Left ventricle myocardium inferior (tissue), 1 donor: ENCODE data around the gene PRKD1. TPM values are rescaled to one million over a fixed set of nuclear protein-coding genes. Genes with fewer than 3 reads are reported as not detected.

Experiments
- DNase-seq: peaks from one replicate; pipeline ENCODE4 v3.0.0-alpha.2; 2020
- H3K27ac ChIP-seq: fragments of 200-600 bp; replicated peaks from 2 replicates; pipeline ENCODE4 v1.8.0; 2021
- H3K27me3 ChIP-seq: fragments of 200-600 bp; 2 replicates; pipeline ENCODE4 v1.8.0; 2021; ENCODE audit warnings: low read depth
- H3K36me3 ChIP-seq: fragments of 200-600 bp; 2 replicates; pipeline ENCODE4 v1.8.0; 2021
- H3K4me1 ChIP-seq: fragments of 200-600 bp; 2 replicates; pipeline ENCODE4 v1.8.0; 2021
- H3K4me3 ChIP-seq: fragments of 200-600 bp; 2 replicates; pipeline ENCODE4 v1.8.0; 2021; ENCODE audit warnings: mild to moderate bottlenecking, moderate library complexity
- H3K9me3 ChIP-seq: fragments of 200-600 bp; replicated peaks from 2 replicates; pipeline ENCODE4 v1.8.0; 2021
- intact Hi-C: fragments of 100-400 bp; cut with micrococcal nuclease; formaldehyde crosslinking; loops from one replicate; pipeline ENCODE4 v1.11.0; 2022
- total RNA-seq: library from RNA; stranded (reverse); fragmentation: NEBNext Ultra II Directional; extraction: Animal tissue kit (Norgen Biotek cat#: 25700); gene quantifications from one replicate; pipeline ENCODE4 v1.2.1, GENCODE V29; 2021
- TF ChIP-seq, protein P1 (sequence below): fragments of 200-600 bp; IDR thresholded peaks from 2 replicates; pipeline ENCODE4 v1.8.0; 2021; ENCODE audit warnings: antibody characterized with exemption, mild to moderate bottlenecking, borderline replicate concordance
- donor health status: DM: no; HTN: yes; CAD: no; lungs with severe emphysema.

Gene PRKD1
- total RNA-seq, 1 donor from 2014 or later, result 3.1 TPM

DNA sequence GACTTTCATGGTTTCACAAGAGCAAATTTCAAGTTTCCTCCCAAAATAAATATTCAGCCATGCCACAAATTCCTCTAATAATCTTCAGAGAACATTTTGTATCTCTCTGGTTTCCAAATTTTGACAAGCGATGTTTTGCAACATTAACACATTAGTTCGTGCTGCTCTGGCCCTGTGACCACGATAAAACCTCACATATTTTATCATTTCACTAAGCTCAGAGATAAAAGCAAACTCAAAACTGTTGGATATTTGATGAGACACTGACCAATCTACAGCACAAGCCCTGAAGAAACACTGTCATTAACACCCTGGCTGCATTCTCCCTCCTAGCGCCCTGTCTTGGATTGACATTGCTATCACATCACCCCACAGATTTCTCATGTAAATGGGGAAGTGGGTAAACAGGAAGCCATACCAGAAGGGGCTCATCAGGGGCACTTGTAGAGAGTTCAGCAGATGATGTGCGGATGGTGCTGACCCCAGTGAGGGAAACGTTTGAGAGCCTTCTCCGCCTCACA, 264.3 kb downstream of the PRKD1 start:
- Histone ChIP-seq H3K27me3 (no peaks in the 10 kb centered on the region), H3K4me1 (no peaks in the 10 kb centered on the region), H3K36me3 (peaks cover 8% of the 10 kb centered on the region), H3K4me3 (no peak overlapping the region), H3K27ac (no peak overlapping the region), H3K9me3 (no peaks in the 10 kb centered on the region)
- intact Hi-C loops, result no loop called here
- no peak for DNase-seq
- TF ChIP-seq, protein P1, sequence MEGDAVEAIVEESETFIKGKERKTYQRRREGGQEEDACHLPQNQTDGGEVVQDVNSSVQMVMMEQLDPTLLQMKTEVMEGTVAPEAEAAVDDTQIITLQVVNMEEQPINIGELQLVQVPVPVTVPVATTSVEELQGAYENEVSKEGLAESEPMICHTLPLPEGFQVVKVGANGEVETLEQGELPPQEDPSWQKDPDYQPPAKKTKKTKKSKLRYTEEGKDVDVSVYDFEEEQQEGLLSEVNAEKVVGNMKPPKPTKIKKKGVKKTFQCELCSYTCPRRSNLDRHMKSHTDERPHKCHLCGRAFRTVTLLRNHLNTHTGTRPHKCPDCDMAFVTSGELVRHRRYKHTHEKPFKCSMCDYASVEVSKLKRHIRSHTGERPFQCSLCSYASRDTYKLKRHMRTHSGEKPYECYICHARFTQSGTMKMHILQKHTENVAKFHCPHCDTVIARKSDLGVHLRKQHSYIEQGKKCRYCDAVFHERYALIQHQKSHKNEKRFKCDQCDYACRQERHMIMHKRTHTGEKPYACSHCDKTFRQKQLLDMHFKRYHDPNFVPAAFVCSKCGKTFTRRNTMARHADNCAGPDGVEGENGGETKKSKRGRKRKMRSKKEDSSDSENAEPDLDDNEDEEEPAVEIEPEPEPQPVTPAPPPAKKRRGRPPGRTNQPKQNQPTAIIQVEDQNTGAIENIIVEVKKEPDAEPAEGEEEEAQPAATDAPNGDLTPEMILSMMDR, result no peak

DNA sequence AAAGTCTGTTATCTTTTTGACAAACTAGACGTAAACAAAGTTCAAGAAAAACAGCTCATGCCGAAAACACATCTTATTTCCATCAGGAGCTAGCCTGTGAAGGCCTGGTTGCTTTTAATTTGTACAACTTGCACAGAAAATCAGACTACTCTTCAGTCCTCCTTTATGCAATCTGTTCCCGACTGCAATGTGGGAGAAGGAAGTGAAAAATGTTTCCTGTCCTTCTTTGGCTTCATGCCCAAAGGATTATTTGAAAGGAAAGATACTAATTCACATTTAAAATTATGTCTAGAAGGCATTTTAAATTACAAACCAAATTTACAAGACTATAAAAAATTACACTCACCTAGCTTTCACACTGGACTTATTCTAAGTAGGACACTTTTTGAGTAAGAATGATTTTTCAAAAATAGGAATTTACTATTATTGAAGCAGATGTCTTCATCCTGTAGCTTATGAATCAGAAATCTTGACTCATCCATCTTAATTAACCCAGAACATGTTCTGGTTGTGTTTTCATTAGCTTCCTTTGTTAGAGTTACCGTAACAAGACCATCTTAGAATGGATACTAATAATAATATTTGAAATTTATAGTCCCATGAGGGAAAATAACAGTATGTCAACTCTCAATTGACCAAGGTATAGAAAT, 272.6 kb downstream of the PRKD1 start:
- H3K27me3 ChIP-seq, result no peaks in the 10 kb centered on the region
- intact Hi-C loops, result no loop called here
- H3K36me3 ChIP-seq, result peaks cover 1% of the 10 kb centered on the region
- H3K27ac ChIP-seq, result peak overlapping the region; percentile 17
- no peaks in the 10 kb centered on the region for H3K9me3 ChIP-seq
- no peak for DNase-seq
- H3K4me1 ChIP-seq, result peaks cover 11% of the 10 kb centered on the region
- TF ChIP-seq, protein P1, result no peak
- no peak overlapping the region for H3K4me3 ChIP-seq

DNA sequence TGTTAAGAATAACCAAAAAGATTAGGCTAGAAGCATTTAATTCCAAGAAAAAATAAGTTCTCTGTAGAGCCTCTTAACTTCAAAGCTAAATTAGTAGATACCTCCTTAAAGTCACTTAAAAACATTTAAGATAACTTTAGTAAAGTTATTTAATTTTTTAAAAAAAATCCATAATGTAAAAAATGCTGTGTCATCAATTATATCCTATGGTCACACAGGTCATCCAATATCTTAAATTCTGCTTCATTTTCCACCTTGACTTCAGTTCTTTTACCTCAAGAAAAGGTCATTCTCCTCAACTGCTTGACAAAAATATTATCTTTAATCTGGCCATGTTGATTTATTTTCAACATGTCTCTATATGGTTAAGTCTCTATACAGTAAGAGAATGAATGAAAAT, 274.3 kb downstream of the PRKD1 start:
- TF ChIP-seq, protein P1, result no peak
- Histone ChIP-seq H3K4me3 (no peak overlapping the region), H3K27me3 (no peaks in the 10 kb centered on the region), H3K36me3 (peaks cover 12% of the 10 kb centered on the region), H3K9me3 (peaks cover 16% of the 10 kb centered on the region), H3K4me1 (peaks cover 11% of the 10 kb centered on the region), H3K27ac (no peak overlapping the region)
- intact Hi-C loops, result no loop called here
- DNase-seq, result no peak

DNA sequence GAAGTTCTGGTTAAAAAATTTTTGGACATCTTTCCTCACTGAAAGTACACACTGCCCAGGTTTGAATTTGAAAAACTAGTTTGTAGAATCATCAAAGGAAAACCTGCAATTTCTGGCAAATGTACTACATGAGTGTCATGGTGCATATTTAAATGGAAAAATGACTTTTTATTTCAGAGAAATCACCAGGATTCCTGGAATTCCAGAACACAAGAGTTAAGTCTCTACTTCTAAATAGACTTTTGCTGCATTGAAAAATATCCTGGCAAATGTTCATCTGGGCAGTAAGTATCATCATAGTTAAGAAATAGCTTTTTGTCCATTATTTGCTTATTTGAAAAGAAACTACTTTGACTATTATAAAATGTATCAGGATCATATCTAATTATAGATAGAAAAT, 275.1 kb downstream of the PRKD1 start:
- DNase-seq, result no peak
- Histone ChIP-seq H3K4me3 (no peak overlapping the region), H3K27me3 (no peaks in the 10 kb centered on the region), H3K27ac (no peak overlapping the region), H3K36me3 (peaks cover 17% of the 10 kb centered on the region), H3K4me1 (peaks cover 11% of the 10 kb centered on the region), H3K9me3 (peaks cover 23% of the 10 kb centered on the region)
- TF ChIP-seq, protein P1, result no peak
- intact Hi-C loops, result no loop called here

DNA sequence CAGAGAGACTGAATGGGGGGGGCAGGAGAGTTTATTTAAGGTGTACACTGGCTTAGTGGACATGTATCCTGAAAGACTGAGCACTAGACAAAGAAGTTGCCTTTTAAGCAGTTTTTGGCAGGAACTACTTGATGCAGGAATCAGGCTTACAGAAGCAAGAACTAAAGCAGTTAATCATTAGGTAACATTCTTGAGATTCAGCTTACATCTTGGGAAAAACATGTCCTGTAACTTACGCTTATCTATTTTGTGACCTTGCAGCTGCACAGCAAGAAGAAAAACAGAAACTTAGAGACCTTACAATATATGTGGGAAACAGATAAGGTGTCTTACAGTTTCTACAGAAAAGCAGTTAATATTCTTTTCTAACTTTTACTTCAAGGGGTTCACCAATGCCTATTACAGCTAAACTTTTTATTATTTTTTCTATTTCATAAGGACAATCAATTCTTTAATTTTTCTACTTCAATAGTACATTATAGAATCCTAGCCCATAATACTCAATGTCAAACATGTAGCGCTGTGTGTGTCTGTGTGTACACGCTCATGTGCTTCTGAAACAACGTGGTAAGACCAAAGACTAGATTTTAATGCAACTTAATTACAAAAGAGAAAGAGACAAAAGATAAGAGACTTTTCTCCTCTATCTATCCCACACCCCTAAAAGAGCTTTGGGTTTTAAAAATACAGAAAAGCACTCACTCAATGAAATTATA, 276.9 kb downstream of the PRKD1 start:
- H3K27ac ChIP-seq, result no peak overlapping the region
- peaks cover 39% of the 10 kb centered on the region for H3K9me3 ChIP-seq
- no peak overlapping the region for H3K4me3 ChIP-seq
- intact Hi-C loops, result no loop called here
- no peak for DNase-seq
- H3K27me3 ChIP-seq, result no peaks in the 10 kb centered on the region
- TF ChIP-seq, protein P1, result no peak
- H3K4me1 ChIP-seq, result peaks cover 11% of the 10 kb centered on the region
- peaks cover 23% of the 10 kb centered on the region for H3K36me3 ChIP-seq
